ENCODE measurements around the gene IGFBP1. TPM values are rescaled to one million over a fixed set of nuclear protein-coding genes. Genes with fewer than 3 reads are reported as not detected.

Gene IGFBP1
- total RNA-seq: not detected in 2 replicates

GRCh38 chr7:45888185-45888992, at the start of gene IGFBP1:
TSS of gene IGFBP1 (plus strand) at chr7:45888488. CDS start at chr7:45888653, 165 bp downstream.

GRCh38 chr7:45873035-45873354, 15.3 kb upstream of the IGFBP1 start, which contains the start of gene CCDC201:
TSS of gene CCDC201 (minus strand) at chr7:45873082. CDS start at chr7:45873007, 75 bp downstream.

GRCh38 chr7:45920502-45921380, 32.5 kb downstream of the IGFBP1 start, which contains the start of gene IGFBP3:
TSS of gene IGFBP3 (minus strand) at chr7:45921272. CDS start at chr7:45921140, 132 bp downstream.

Other genes with a start within 250 kb of the IGFBP1 start
- not detected in 2 replicates for gene CCDC201, start 15.4 kb upstream of the IGFBP1 start, total RNA-seq
- gene IGFBP3, start 32.8 kb downstream of the IGFBP1 start, total RNA-seq: 5.6 and 9.3 TPM in 2 replicates